WTC11 (cell line): ENCODE results near the gene SMYD4.

ENCODE experiments used
- CBFB ChIP-seq: sonication (generic); formaldehyde crosslinking; IDR thresholded peaks from 2 replicates; pipeline ENCODE4 v1.8.1; 2022; ENCODE audit warnings: mild to moderate bottlenecking, low read depth, missing genetic modification reagents
- NFYB ChIP-seq: sonication (generic); formaldehyde crosslinking; conservative IDR thresholded peaks from 2 replicates; pipeline ENCODE4 v1.8.0; 2022; ENCODE audit warnings: low read depth, missing genetic modification reagents
- TF ChIP-seq, protein P1 (sequence below): fragments of 250-450 bp; sonication (Bioruptor Pico); IDR thresholded peaks from 2 replicates; pipeline ENCODE4 v1.8.0; 2021; ENCODE audit warnings: mild to moderate bottlenecking
- TF ChIP-seq, protein P2 (sequence below): sonication (generic); formaldehyde crosslinking; IDR thresholded peaks from 2 replicates; pipeline ENCODE4 v1.8.1; 2023; ENCODE audit warnings: mild to moderate bottlenecking, missing genetic modification reagents, borderline replicate concordance

GRCh38 chr17:1783834-1784611 is 45.7 kb downstream of the SMYD4 start:
- TF ChIP-seq CBFB (CRISPR knock-in tag) (no peak), NFYB (CRISPR knock-in tag) (no peak)
- TF ChIP-seq, protein P1, sequence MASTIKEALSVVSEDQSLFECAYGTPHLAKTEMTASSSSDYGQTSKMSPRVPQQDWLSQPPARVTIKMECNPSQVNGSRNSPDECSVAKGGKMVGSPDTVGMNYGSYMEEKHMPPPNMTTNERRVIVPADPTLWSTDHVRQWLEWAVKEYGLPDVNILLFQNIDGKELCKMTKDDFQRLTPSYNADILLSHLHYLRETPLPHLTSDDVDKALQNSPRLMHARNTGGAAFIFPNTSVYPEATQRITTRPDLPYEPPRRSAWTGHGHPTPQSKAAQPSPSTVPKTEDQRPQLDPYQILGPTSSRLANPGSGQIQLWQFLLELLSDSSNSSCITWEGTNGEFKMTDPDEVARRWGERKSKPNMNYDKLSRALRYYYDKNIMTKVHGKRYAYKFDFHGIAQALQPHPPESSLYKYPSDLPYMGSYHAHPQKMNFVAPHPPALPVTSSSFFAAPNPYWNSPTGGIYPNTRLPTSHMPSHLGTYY (CRISPR knock-in tag), result no peak
- TF ChIP-seq, protein P2, sequence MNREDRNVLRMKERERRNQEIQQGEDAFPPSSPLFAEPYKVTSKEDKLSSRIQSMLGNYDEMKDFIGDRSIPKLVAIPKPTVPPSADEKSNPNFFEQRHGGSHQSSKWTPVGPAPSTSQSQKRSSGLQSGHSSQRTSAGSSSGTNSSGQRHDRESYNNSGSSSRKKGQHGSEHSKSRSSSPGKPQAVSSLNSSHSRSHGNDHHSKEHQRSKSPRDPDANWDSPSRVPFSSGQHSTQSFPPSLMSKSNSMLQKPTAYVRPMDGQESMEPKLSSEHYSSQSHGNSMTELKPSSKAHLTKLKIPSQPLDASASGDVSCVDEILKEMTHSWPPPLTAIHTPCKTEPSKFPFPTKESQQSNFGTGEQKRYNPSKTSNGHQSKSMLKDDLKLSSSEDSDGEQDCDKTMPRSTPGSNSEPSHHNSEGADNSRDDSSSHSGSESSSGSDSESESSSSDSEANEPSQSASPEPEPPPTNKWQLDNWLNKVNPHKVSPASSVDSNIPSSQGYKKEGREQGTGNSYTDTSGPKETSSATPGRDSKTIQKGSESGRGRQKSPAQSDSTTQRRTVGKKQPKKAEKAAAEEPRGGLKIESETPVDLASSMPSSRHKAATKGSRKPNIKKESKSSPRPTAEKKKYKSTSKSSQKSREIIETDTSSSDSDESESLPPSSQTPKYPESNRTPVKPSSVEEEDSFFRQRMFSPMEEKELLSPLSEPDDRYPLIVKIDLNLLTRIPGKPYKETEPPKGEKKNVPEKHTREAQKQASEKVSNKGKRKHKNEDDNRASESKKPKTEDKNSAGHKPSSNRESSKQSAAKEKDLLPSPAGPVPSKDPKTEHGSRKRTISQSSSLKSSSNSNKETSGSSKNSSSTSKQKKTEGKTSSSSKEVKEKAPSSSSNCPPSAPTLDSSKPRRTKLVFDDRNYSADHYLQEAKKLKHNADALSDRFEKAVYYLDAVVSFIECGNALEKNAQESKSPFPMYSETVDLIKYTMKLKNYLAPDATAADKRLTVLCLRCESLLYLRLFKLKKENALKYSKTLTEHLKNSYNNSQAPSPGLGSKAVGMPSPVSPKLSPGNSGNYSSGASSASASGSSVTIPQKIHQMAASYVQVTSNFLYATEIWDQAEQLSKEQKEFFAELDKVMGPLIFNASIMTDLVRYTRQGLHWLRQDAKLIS, result no peak
